IMR-90 (cell line): Measurements from ENCODE around the gene PXMP2. TPM values are rescaled to one million over a fixed set of nuclear protein-coding genes. Genes with fewer than 3 reads are reported as not detected.

Source experiments
- ATAC-seq: fragments of 200-7000 bp; cut with Tn5 transposase; 2 replicates; pipeline ENCODE4 v1.9.1; 2020; ENCODE audit warnings: low read depth, mild to moderate bottlenecking, moderate library complexity
- BruUV-seq: library from RNA; stranded (reverse); fragments of 400-500 nt; replicated peaks from 2 replicates; lab custom pipeline; 2021; lab: Mats Ljungman, UMichigan
- CTCF ChIA-PET: fragments of 300-600 bp; formaldehyde crosslinking; extraction: SDS; loops from one replicate; lab custom pipeline; 2021; ENCODE audit warnings: antibody characterized with exemption; lab: Yijun Ruan, JAX
- POLR2A ChIA-PET: fragments of 300-600 bp; sonication (Branson Sonifier 250); formaldehyde crosslinking; loops from one replicate; lab custom pipeline; 2022; ENCODE audit warnings: antibody characterized with exemption; ENCODE audit not compliant: unreplicated experiment; lab: Charles Lee
- DNase-seq: peaks from one replicate; pipeline ENCODE4 v3.0.0; 2013
- H2AFZ ChIP-seq: replicated peaks from 2 replicates; pipeline ENCODE3; 2013; ENCODE audit warnings: low read length, mild to moderate bottlenecking; ENCODE audit not compliant: poor library complexity
- H2AK5ac ChIP-seq: 2 replicates; pipeline ENCODE4 v1.6.1; 2013; ENCODE audit warnings: low read depth, low read length, inconsistent platforms
- H2AK9ac ChIP-seq: replicated peaks from 2 replicates; pipeline ENCODE3; 2013; ENCODE audit warnings: mild to moderate bottlenecking, low read depth, low read length, moderate library complexity; ENCODE audit not compliant: poor library complexity
- H2BK120ac ChIP-seq: 2 replicates; pipeline ENCODE4 v1.6.1; 2013; ENCODE audit warnings: low read depth, low read length, inconsistent platforms
- H2BK15ac ChIP-seq: 3 replicates; pipeline ENCODE4 v1.6.1; 2013; ENCODE audit warnings: low read depth, low read length, inconsistent platforms
- H2BK20ac ChIP-seq: 2 replicates; pipeline ENCODE4 v1.6.1; 2013; ENCODE audit warnings: low read depth, mild to moderate bottlenecking, inconsistent platforms, low read length, moderate library complexity
- H2BK5ac ChIP-seq: 2 replicates; pipeline ENCODE4 v1.6.1; 2013; ENCODE audit warnings: mild to moderate bottlenecking, low read depth, low read length, inconsistent platforms; ENCODE audit not compliant: poor library complexity, severe bottlenecking
- H3K14ac ChIP-seq: replicated peaks from 2 replicates; pipeline ENCODE4 v1.6.1; 2013; ENCODE audit warnings: low read depth, low read length, inconsistent platforms
- H3K18ac ChIP-seq: 2 replicates; pipeline ENCODE4 v1.6.1; 2013; ENCODE audit warnings: low read depth, low read length, control low read depth
- H3K23ac ChIP-seq: 2 replicates; pipeline ENCODE4 v1.6.1; 2013; ENCODE audit warnings: low read depth, low read length, inconsistent platforms
- H3K27ac ChIP-seq: 2 replicates; pipeline ENCODE4 v1.5.1; 2013; ENCODE audit warnings: mild to moderate bottlenecking, control low read depth, low read length; ENCODE audit not compliant: insufficient read depth
- H3K27me3 ChIP-seq: 2 replicates; pipeline ENCODE4 v1.6.1; 2013; ENCODE audit warnings: low read length; ENCODE audit not compliant: control insufficient read depth, insufficient read depth
- H3K36me3 ChIP-seq: 2 replicates; pipeline ENCODE4 v1.6.1; 2013; ENCODE audit warnings: low read length, mixed read lengths; ENCODE audit not compliant: control insufficient read depth, insufficient read depth
- H3K4ac ChIP-seq: 2 replicates; pipeline ENCODE4 v1.6.1; 2013; ENCODE audit warnings: low read depth, low read length, inconsistent platforms
- H3K4me1 ChIP-seq: 2 replicates; pipeline ENCODE4 v1.6.1; 2013; ENCODE audit warnings: low read length, mixed read lengths; ENCODE audit not compliant: control insufficient read depth, insufficient read depth
- H3K4me2 ChIP-seq: 2 replicates; pipeline ENCODE4 v1.6.1; 2013; ENCODE audit warnings: low read depth, mild to moderate bottlenecking, control low read depth, low read length, moderate library complexity
- H3K4me3 ChIP-seq: 2 replicates; pipeline ENCODE4 v1.5.1; 2013; ENCODE audit warnings: low read depth, mild to moderate bottlenecking, control low read depth, low read length, moderate library complexity; ENCODE audit not compliant: insufficient read depth
- H3K56ac ChIP-seq: 2 replicates; pipeline ENCODE4 v1.6.1; 2013; ENCODE audit warnings: low read length, inconsistent platforms; ENCODE audit not compliant: insufficient read depth; ENCODE audit errors: extremely low read depth
- H3K79me1 ChIP-seq, 2 experiments: 2 replicates each; pipeline ENCODE4 v1.6.1; 2013; ENCODE audit warnings: low read length in 2 of 2, inconsistent platforms in 1 of 2, low read depth in 1 of 2
- H3K9ac ChIP-seq: 2 replicates; pipeline ENCODE4 v1.6.1; 2013; ENCODE audit warnings: low read depth, low read length, control low read depth
- H3K9me1 ChIP-seq: 2 replicates; pipeline ENCODE4 v1.6.1; 2013; ENCODE audit warnings: low read length, inconsistent platforms; ENCODE audit not compliant: insufficient read depth
- H3K9me3 ChIP-seq: 2 replicates; pipeline ENCODE4 v1.6.1; 2013; ENCODE audit warnings: low read length; ENCODE audit not compliant: control insufficient read depth, insufficient read depth
- H4K20me1 ChIP-seq: 2 replicates; pipeline ENCODE4 v1.6.1; 2013; ENCODE audit warnings: low read length, inconsistent platforms; ENCODE audit not compliant: insufficient read depth
- H4K5ac ChIP-seq: 2 replicates; pipeline ENCODE4 v1.6.1; 2013; ENCODE audit warnings: mild to moderate bottlenecking, low read depth, low read length, control low read depth
- H4K8ac ChIP-seq, 2 experiments: 2 replicates each; pipeline ENCODE4 v1.6.1; 2013; ENCODE audit warnings: low read depth in 2 of 2, low read length in 2 of 2, control low read depth in 1 of 2, inconsistent platforms in 1 of 2
- H4K91ac ChIP-seq: 2 replicates; pipeline ENCODE4 v1.6.1; 2013; ENCODE audit warnings: low read depth, low read length, inconsistent platforms; ENCODE audit not compliant: insufficient read depth
- CEBPB ChIP-seq: IDR thresholded peaks from 2 replicates; pipeline ENCODE4 v1.6.1; 2012; ENCODE audit warnings: low read depth, low read length, improper control_type of control experiment
- CHD1 ChIP-seq: IDR thresholded peaks from 2 replicates; pipeline ENCODE4 v1.6.1; 2012; ENCODE audit warnings: low read depth, low read length, improper control_type of control experiment
- FOS ChIP-seq: fragments of 150-350 bp; IDR thresholded peaks from 2 replicates; pipeline ENCODE4 v1.6.1; 2016; ENCODE audit warnings: low read depth, low read length
- MAFK ChIP-seq: IDR thresholded peaks from 2 replicates; pipeline ENCODE4 v1.6.1; 2012; ENCODE audit warnings: low read depth, low read length, improper control_type of control experiment
- MAZ ChIP-seq: IDR thresholded peaks from 2 replicates; pipeline ENCODE4 v1.6.1; 2012; ENCODE audit warnings: low read depth, mild to moderate bottlenecking, low read length, improper control_type of control experiment, moderate library complexity, borderline replicate concordance
- MXI1 ChIP-seq: IDR thresholded peaks from 2 replicates; pipeline ENCODE4 v1.6.1; 2012; ENCODE audit warnings: low read depth, mild to moderate bottlenecking, low read length, moderate library complexity, borderline replicate concordance
- NFE2L2 ChIP-seq: fragments of 150-350 bp; IDR thresholded peaks from 2 replicates; pipeline ENCODE4 v1.6.1; 2016; ENCODE audit warnings: low read depth, mild to moderate bottlenecking, low read length
- POLR2A ChIP-seq: IDR thresholded peaks from 2 replicates; pipeline ENCODE4 v1.6.1; 2012; ENCODE audit warnings: mild to moderate bottlenecking, low read depth, low read length
- RAD21 ChIP-seq: IDR thresholded peaks from 2 replicates; pipeline ENCODE4 v1.6.1; 2012; ENCODE audit warnings: low read length, improper control_type of control experiment
- RCOR1 ChIP-seq: IDR thresholded peaks from 2 replicates; pipeline ENCODE4 v1.6.1; 2012; ENCODE audit warnings: mild to moderate bottlenecking, low read length, improper control_type of control experiment; ENCODE audit not compliant: insufficient replicate concordance
- RFX5 ChIP-seq: IDR thresholded peaks from 2 replicates; pipeline ENCODE4 v1.8.0; 2012; ENCODE audit warnings: low read depth, mild to moderate bottlenecking, low read length, moderate library complexity
- SMC3 ChIP-seq: fragments of 150-350 bp; IDR thresholded peaks from 2 replicates; pipeline ENCODE4 v1.6.1; 2016; ENCODE audit warnings: low read depth, mild to moderate bottlenecking, antibody characterized with exemption, low read length, moderate library complexity
- WGBS, 2 experiments: methylation state at CpG; one replicate each; pipeline versions ENCODE4 v1.1.5 to v1.1.7; 2013; ENCODE audit warnings: missing lambda C conversion rate in 2 of 2; ENCODE audit not compliant: insufficient read length in 1 of 2; ENCODE audit errors: extremely low coverage in 2 of 2; 5-methylcytosine and 5-hydroxymethylcytosine counted together
- dilution Hi-C: fragments of 300-500 bp; cut with HindIII; formaldehyde crosslinking; loops from one replicate; pipeline ENCODE4 v1.14.3; 2018; ENCODE audit warnings: low sequenced_read_pairs; ENCODE audit not compliant: unreplicated experiment
- in situ Hi-C: fragments of 300-500 bp; cut with MboI; formaldehyde crosslinking; loops from 3 replicates; pipeline ENCODE4 v1.14.3; 2019; ENCODE audit warnings: low sequenced_read_pairs, inconsistent platforms, mixed read lengths
- intact Hi-C: fragments of 100-400 bp; cut with micrococcal nuclease; formaldehyde crosslinking; loops from 2 replicates; pipeline ENCODE4 v1.10.0; 2022
- polyA plus RNA-seq, 3 experiments: library from polyadenylated mRNA; depleted of rRNA; stranded (reverse); fragments of >200 nt; gene quantifications; 2 replicates each; pipeline ENCODE4 v1.2.3, GENCODE V29; 2012; ENCODE audit warnings: low replicate concordance in 1 of 3
- total RNA-seq: library from RNA; depleted of rRNA; stranded (reverse); fragments of >200 nt; gene quantifications from 2 replicates; pipeline ENCODE4 v1.2.3, GENCODE V29; 2012
- TF ChIP-seq, protein P1 (sequence below): conservative IDR thresholded peaks from 2 replicates; pipeline ENCODE4 v1.5.1; 2012; ENCODE audit warnings: mild to moderate bottlenecking, low read depth, low read length, improper control_type of control experiment
- TF ChIP-seq, protein P2 (sequence below): fragments of 150-350 bp; IDR thresholded peaks from 2 replicates; pipeline ENCODE4 v1.6.1; 2017; ENCODE audit warnings: mild to moderate bottlenecking, antibody characterized with exemption, low read length, low read depth
- TF ChIP-seq, protein P3 (sequence below): fragments of 150-350 bp; IDR thresholded peaks from 2 replicates; pipeline ENCODE4 v1.6.1; 2016; ENCODE audit warnings: low read depth, mild to moderate bottlenecking, low read length, moderate library complexity, borderline replicate concordance

PXMP2 gene
- total and polyA plus RNA-seq, 2 of the 4 experiments (the other 2 are of a cell fraction): 10.9 to 20.1 TPM

DNA sequence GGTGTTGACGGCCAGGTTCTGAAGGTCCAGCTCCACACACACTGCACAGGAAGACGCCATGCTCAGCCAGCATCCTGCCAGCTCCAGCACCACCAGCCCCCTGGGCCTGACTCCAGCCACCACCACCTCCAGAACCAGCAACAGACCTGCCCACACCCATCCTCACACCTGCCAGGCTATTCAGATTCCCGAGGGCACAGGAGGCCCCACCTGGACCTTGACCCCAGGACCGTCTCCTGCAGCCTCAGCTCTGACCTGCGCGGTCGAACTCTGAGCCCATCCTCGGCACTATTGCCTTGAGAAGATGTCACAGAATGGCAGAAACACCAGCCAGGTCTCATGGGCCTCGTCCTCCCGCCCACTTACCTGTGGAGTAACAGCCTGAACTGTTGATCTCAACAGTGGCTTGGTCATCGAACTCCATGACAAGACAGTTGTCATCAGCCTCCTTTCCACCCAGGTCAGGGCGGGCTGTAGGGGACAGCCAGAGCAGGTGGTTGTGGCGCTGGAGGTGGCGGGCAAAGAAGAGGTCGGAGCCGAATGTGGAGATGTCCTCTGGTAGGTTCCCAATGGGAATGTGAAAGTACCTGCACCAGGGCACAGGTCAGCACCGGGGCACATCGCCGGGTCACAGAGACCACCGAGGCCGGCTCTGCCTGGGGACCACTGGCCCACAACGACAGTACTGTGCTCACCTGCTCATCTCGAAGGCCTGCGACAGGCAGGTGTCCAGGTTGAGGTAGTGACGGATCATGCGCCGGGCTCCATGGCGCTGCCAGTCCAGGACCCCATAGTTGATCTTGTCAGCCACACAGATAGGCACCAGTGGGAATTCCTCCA is 45.4 kb upstream of the PXMP2 start:
- Histone ChIP-seq H3K27me3 (no peaks in the 10 kb centered on the region), H3K4me1 (no peaks in the 10 kb centered on the region), H2AFZ (no peak overlapping the region), H4K5ac (no peak overlapping the region), H3K9ac (no peak overlapping the region), H2AK5ac (no peak overlapping the region), H4K20me1 (peaks cover 7% of the 10 kb centered on the region; the same call in 1 of the 2 replicates), H3K56ac (no peak overlapping the region), H2AK9ac (no peak overlapping the region), H3K23ac (no peak overlapping the region), H4K8ac (no peak overlapping the region), H2BK5ac (no peak overlapping the region), H2BK20ac (no peak overlapping the region), H3K79me1 (no peaks in the 10 kb centered on the region), H4K91ac (no peak overlapping the region), H3K9me1 (no peaks in the 10 kb centered on the region), H3K4me3 (no peak overlapping the region), H3K14ac (no peak overlapping the region), H3K9me3 (no peaks in the 10 kb centered on the region), H2BK15ac (no peak overlapping the region), H3K4ac (no peak overlapping the region), H2BK120ac (no peak overlapping the region), H3K4me2 (no peak overlapping the region), H3K27ac (no peak overlapping the region), H3K18ac (no peak overlapping the region), H3K36me3 (peaks cover 30% of the 10 kb centered on the region)
- in situ Hi-C loops: no loop called here
- intact Hi-C loops: no loop called here
- no peak for DNase-seq
- ChIA-PET CTCF (no interaction called here), POLR2A (no interaction called here)
- dilution Hi-C loops: no loop called here
- no TSS peak for BruUV-seq
- ATAC-seq: no peak
- 96% methylated on average over 19 of the region's 28 CpGs; no CpG with 5 or more reads in 1 of the 2 experiments for WGBS, 2 experiments
- TF ChIP-seq MAZ (no peak), CEBPB (no peak), RCOR1 (no peak), SMC3 (no peak), RAD21 (no peak), NFE2L2 (no peak), FOS (no peak), MAFK (no peak), CHD1 (no peak), POLR2A (no peak), MXI1 (no peak), RFX5 (no peak)
- TF ChIP-seq, protein P1, sequence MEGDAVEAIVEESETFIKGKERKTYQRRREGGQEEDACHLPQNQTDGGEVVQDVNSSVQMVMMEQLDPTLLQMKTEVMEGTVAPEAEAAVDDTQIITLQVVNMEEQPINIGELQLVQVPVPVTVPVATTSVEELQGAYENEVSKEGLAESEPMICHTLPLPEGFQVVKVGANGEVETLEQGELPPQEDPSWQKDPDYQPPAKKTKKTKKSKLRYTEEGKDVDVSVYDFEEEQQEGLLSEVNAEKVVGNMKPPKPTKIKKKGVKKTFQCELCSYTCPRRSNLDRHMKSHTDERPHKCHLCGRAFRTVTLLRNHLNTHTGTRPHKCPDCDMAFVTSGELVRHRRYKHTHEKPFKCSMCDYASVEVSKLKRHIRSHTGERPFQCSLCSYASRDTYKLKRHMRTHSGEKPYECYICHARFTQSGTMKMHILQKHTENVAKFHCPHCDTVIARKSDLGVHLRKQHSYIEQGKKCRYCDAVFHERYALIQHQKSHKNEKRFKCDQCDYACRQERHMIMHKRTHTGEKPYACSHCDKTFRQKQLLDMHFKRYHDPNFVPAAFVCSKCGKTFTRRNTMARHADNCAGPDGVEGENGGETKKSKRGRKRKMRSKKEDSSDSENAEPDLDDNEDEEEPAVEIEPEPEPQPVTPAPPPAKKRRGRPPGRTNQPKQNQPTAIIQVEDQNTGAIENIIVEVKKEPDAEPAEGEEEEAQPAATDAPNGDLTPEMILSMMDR: no peak
- TF ChIP-seq, protein P2, sequence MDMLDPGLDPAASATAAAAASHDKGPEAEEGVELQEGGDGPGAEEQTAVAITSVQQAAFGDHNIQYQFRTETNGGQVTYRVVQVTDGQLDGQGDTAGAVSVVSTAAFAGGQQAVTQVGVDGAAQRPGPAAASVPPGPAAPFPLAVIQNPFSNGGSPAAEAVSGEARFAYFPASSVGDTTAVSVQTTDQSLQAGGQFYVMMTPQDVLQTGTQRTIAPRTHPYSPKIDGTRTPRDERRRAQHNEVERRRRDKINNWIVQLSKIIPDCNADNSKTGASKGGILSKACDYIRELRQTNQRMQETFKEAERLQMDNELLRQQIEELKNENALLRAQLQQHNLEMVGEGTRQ: no peak
- TF ChIP-seq, protein P3, sequence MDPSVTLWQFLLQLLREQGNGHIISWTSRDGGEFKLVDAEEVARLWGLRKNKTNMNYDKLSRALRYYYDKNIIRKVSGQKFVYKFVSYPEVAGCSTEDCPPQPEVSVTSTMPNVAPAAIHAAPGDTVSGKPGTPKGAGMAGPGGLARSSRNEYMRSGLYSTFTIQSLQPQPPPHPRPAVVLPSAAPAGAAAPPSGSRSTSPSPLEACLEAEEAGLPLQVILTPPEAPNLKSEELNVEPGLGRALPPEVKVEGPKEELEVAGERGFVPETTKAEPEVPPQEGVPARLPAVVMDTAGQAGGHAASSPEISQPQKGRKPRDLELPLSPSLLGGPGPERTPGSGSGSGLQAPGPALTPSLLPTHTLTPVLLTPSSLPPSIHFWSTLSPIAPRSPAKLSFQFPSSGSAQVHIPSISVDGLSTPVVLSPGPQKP: no peak
